ENCODE data around the gene NEDD4L.

Gene NEDD4L

DNA sequence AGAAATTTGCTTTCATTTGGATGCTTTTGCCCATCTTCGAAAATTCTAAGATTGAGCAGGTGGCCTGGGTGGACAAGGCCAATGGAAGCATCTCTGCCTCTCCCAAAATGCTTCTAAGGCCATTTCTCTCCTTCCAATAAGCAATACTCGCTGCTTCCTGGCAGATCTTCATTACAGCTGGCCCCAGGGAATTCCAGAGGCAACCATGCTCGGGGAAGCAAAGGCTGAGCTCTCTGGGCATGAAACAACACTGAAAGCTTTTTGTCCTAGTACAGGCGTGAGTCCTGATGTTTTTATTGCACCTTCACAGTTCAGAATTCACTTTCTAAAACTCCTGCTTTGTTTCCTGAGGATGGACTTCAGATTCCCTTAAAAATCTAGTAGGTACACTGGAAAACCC lies 11.8 kb upstream of the NEDD4L start:
- TF ChIP-seq, protein P1, sequence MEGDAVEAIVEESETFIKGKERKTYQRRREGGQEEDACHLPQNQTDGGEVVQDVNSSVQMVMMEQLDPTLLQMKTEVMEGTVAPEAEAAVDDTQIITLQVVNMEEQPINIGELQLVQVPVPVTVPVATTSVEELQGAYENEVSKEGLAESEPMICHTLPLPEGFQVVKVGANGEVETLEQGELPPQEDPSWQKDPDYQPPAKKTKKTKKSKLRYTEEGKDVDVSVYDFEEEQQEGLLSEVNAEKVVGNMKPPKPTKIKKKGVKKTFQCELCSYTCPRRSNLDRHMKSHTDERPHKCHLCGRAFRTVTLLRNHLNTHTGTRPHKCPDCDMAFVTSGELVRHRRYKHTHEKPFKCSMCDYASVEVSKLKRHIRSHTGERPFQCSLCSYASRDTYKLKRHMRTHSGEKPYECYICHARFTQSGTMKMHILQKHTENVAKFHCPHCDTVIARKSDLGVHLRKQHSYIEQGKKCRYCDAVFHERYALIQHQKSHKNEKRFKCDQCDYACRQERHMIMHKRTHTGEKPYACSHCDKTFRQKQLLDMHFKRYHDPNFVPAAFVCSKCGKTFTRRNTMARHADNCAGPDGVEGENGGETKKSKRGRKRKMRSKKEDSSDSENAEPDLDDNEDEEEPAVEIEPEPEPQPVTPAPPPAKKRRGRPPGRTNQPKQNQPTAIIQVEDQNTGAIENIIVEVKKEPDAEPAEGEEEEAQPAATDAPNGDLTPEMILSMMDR (IDR thresholded peaks at IDR 0.05; ENCODE audit: control extremely low read depth, extremely low read depth, low read depth, missing control alignments) = no peak
- DNase-seq (ENCODE audit: extremely low spot score) = no peak
- ChIA-PET CTCF (interaction anchor here (1.0 to 1.5 kb wide), 2 partner anchors 10 to 11 kb away, joined by 3 to 5 read pairs; partner anchors contain the start of gene NEDD4L), POLR2A (no interaction called here)

DNA sequence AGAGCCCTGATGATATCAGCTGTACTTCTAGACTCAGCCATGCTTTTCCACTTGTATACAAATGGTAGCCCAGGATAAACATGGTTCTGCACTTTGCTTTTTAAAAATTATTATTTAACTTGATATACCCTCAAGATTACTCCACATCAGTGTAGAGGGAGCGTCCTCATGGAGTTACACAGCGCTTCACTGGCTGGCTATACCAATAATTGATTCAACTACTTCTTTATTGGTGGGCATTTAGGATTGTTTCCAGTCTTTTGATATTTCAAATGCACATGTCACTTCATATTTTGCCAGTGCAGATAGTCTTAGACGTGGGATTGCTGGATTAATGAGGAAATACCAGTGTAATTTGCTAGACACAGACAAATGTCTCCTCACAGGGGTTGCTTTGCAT lies 10.8 kb upstream of the NEDD4L start:
- CTCF ChIA-PET = interaction anchor here (1.5 kb wide), 1 partner anchor 10 kb away, joined by 5 read pairs; the partner anchor contains the start of gene NEDD4L
- TF ChIP-seq, protein P1 (IDR thresholded peaks at IDR 0.05; ENCODE audit: control extremely low read depth, extremely low read depth, low read depth, missing control alignments) = no peak
- DNase-seq (ENCODE audit: extremely low spot score) = no peak
- POLR2A ChIA-PET = no interaction called here

DNA sequence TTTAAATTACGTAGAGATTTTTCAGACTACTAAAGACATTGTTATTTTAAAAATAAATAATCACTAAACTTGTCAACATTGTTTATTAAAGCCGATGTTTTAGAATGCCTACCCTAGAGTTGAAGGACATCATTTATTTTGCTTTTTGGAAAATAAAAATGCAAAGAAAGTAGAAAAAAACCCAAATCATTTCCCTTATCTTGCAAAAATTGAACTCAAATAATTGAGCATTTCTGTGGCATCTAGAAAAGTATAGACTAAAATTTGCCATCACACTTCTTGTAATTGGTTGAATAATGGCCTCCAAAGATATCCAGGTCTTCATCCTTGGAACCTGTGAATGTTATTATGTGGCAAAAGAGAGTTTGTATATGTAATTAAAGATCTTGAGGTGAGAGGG lies 9.7 kb upstream of the NEDD4L start:
- POLR2A ChIA-PET = no interaction called here
- TF ChIP-seq, protein P1 (IDR thresholded peaks at IDR 0.05; ENCODE audit: control extremely low read depth, extremely low read depth, low read depth, missing control alignments) = no peak
- CTCF ChIA-PET = no interaction called here
- no peak for DNase-seq (ENCODE audit: extremely low spot score)

DNA sequence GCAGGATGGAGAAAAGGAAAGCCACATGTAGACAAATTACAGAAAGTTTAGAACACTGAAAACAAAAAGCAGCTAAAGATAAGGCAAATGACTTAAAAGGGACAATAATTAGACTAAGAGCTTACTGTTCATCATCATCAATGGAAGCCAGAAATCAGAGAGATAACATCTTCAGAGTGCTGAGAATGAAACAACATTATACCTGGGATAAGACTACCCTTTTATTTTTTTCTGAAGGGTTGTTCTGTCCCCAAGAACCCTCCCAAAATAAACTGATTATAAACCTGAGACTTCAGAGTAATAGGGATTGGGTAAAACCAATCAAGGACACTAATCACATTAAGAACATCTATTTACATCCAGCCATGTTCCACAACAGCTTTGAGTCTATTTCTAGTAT lies 6.9 kb upstream of the NEDD4L start:
- POLR2A ChIA-PET = no interaction called here
- CTCF ChIA-PET = interaction anchor here (0.9 to 2.9 kb wide), 3 partner anchors 13 to 99 kb away, joined by 3 to 12 read pairs (median 5); no protein-coding TSS in a partner anchor
- TF ChIP-seq, protein P1 (IDR thresholded peaks at IDR 0.05; ENCODE audit: control extremely low read depth, extremely low read depth, low read depth, missing control alignments) = no peak
- no peak for DNase-seq (ENCODE audit: extremely low spot score)

DNA sequence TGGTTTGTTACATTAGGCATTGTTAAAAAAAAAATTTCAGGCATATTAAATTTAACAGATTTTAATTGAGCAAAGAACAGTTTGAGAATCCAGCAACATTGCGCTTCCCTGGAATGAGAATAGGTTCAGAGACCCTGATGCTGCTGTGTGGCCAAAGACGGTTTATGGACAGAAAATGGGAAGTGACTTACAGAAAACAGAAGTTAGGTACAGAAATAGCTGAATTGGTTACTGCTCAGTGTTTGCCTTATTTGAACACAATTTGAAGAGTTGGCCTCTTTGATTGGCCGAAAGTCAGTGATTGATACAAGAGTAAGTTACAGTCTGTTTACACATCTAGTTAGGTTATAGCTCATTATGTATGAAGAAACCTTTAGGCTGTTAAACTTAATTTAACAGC lies 6.0 kb upstream of the NEDD4L start:
- no peak for DNase-seq (ENCODE audit: extremely low spot score)
- ChIA-PET CTCF (interaction anchor here (0.9 to 2.9 kb wide), 5 partner anchors 17 to 156 kb away, joined by 3 to 12 read pairs (median 4); no protein-coding TSS in a partner anchor), POLR2A (no interaction called here)
- TF ChIP-seq, protein P1 (IDR thresholded peaks at IDR 0.05; ENCODE audit: control extremely low read depth, extremely low read depth, low read depth, missing control alignments) = no peak

DNA sequence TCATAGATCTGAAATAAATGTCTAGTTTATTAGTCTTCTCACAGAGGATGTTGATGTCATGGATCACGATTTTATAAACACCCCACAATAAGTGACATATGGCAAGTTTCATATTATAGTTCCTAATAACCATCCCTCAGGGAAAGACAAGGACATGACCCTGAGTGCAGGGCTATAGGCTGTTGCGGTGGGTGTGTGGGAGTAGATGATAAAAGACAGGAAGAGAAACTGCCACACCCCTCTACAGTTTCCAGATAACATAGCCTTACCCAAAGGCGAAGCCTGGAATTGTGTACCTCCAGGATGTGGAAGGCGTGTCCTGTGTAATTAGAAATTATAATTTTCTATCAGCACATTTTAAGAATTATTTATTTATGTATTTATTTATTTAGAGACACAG lies 2.4 kb upstream of the NEDD4L start:
- TF ChIP-seq, protein P1 (IDR thresholded peaks at IDR 0.05; ENCODE audit: control extremely low read depth, extremely low read depth, low read depth, missing control alignments) = no peak
- ChIA-PET POLR2A (no interaction called here), CTCF (interaction anchor here (0.9 to 3.4 kb wide), 4 partner anchors 23 to 94 kb away, joined by 3 to 39 read pairs (median 16); no protein-coding TSS in a partner anchor)
- no peak for DNase-seq (ENCODE audit: extremely low spot score)
